ENCODE measurements around the gene HSPBP1.
"Not testable (repeated sequence)": the region's sequence is repeated elsewhere in the genome, so short reads cannot be mapped to it uniquely, and the experiment has no call there.

HSPBP1 gene

GRCh38 chr19:55226273-55226672 is 53.6 kb downstream of the HSPBP1 start:
- TF ChIP-seq CSDC2 (CRISPR knock-in tag; IDR thresholded peaks at IDR 0.05) (no peak), BACH2 (CRISPR knock-in tag; IDR thresholded peaks at IDR 0.05; ENCODE audit: borderline replicate concordance) (no peak), ZFP30 (CRISPR knock-in tag; IDR thresholded peaks at IDR 0.05) (no peak), CREB5 (CRISPR knock-in tag; IDR thresholded peaks at IDR 0.05; ENCODE audit: low read depth) (no peak), PATZ1 (CRISPR knock-in tag; IDR thresholded peaks at IDR 0.05; ENCODE audit: borderline replicate concordance) (no peak), ZNF70 (CRISPR knock-in tag; IDR thresholded peaks at IDR 0.05) (no peak)
- TF ChIP-seq, protein P1, sequence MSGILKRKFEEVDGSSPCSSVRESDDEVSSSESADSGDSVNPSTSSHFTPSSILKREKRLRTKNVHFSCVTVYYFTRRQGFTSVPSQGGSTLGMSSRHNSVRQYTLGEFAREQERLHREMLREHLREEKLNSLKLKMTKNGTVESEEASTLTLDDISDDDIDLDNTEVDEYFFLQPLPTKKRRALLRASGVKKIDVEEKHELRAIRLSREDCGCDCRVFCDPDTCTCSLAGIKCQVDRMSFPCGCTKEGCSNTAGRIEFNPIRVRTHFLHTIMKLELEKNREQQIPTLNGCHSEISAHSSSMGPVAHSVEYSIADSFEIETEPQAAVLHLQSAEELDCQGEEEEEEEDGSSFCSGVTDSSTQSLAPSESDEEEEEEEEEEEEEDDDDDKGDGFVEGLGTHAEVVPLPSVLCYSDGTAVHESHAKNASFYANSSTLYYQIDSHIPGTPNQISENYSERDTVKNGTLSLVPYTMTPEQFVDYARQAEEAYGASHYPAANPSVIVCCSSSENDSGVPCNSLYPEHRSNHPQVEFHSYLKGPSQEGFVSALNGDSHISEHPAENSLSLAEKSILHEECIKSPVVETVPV (CRISPR knock-in tag; IDR thresholded peaks at IDR 0.05) = no peak
- ATAC-seq = no peak

- no peak for TF ChIP-seq POU6F1 (CRISPR knock-in tag; IDR thresholded peaks at IDR 0.05; ENCODE audit: borderline replicate concordance, low read depth)
- no peak for TF ChIP-seq ZC3H10 (CRISPR knock-in tag; IDR thresholded peaks at IDR 0.05)
- TF ChIP-seq BACH2 (CRISPR knock-in tag; IDR thresholded peaks at IDR 0.05; ENCODE audit: borderline replicate concordance) = no peak
- TF ChIP-seq TOX (CRISPR knock-in tag; IDR thresholded peaks at IDR 0.05; ENCODE audit: borderline replicate concordance) = no peak
- TF ChIP-seq PPARA (CRISPR knock-in tag; IDR thresholded peaks at IDR 0.05; ENCODE audit: borderline replicate concordance) = no peak
- TF ChIP-seq ZFP3 (CRISPR knock-in tag; IDR thresholded peaks at IDR 0.05) = no peak
- no peak for TF ChIP-seq CREB5 (CRISPR knock-in tag; IDR thresholded peaks at IDR 0.05; ENCODE audit: low read depth)
- no peak for TF ChIP-seq ISL1 (CRISPR knock-in tag; IDR thresholded peaks at IDR 0.05)
- TF ChIP-seq, protein P2, sequence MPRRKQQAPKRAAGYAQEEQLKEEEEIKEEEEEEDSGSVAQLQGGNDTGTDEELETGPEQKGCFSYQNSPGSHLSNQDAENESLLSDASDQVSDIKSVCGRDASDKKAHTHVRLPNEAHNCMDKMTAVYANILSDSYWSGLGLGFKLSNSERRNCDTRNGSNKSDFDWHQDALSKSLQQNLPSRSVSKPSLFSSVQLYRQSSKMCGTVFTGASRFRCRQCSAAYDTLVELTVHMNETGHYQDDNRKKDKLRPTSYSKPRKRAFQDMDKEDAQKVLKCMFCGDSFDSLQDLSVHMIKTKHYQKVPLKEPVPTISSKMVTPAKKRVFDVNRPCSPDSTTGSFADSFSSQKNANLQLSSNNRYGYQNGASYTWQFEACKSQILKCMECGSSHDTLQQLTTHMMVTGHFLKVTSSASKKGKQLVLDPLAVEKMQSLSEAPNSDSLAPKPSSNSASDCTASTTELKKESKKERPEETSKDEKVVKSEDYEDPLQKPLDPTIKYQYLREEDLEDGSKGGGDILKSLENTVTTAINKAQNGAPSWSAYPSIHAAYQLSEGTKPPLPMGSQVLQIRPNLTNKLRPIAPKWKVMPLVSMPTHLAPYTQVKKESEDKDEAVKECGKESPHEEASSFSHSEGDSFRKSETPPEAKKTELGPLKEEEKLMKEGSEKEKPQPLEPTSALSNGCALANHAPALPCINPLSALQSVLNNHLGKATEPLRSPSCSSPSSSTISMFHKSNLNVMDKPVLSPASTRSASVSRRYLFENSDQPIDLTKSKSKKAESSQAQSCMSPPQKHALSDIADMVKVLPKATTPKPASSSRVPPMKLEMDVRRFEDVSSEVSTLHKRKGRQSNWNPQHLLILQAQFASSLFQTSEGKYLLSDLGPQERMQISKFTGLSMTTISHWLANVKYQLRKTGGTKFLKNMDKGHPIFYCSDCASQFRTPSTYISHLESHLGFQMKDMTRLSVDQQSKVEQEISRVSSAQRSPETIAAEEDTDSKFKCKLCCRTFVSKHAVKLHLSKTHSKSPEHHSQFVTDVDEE (CRISPR knock-in tag; IDR thresholded peaks at IDR 0.05) = no peak
- TF ChIP-seq PATZ1 (CRISPR knock-in tag; IDR thresholded peaks at IDR 0.05; ENCODE audit: borderline replicate concordance) = no peak
- no peak for TF ChIP-seq GLIS3 (CRISPR knock-in tag; IDR thresholded peaks at IDR 0.05)
- TF ChIP-seq ARNTL (CRISPR knock-in tag; IDR thresholded peaks at IDR 0.05; ENCODE audit: borderline replicate concordance, low read depth) = no peak
- TF ChIP-seq ZNF565 (CRISPR knock-in tag; conservative IDR thresholded peaks at IDR 0.05; ENCODE audit: low read depth) = no peak
- TF ChIP-seq, protein P1 (CRISPR knock-in tag; IDR thresholded peaks at IDR 0.05) = no peak
- TF ChIP-seq OSR1 (CRISPR knock-in tag; IDR thresholded peaks at IDR 0.05) = no peak
- no peak for TF ChIP-seq RARB (CRISPR knock-in tag; IDR thresholded peaks at IDR 0.05)
- TF ChIP-seq SNAI2 (CRISPR knock-in tag; IDR thresholded peaks at IDR 0.05) = no peak
- no peak for ATAC-seq
Observed at GRCh38 chr19:55225415-55225958, 54.4 kb downstream of the HSPBP1 start.

DNA sequence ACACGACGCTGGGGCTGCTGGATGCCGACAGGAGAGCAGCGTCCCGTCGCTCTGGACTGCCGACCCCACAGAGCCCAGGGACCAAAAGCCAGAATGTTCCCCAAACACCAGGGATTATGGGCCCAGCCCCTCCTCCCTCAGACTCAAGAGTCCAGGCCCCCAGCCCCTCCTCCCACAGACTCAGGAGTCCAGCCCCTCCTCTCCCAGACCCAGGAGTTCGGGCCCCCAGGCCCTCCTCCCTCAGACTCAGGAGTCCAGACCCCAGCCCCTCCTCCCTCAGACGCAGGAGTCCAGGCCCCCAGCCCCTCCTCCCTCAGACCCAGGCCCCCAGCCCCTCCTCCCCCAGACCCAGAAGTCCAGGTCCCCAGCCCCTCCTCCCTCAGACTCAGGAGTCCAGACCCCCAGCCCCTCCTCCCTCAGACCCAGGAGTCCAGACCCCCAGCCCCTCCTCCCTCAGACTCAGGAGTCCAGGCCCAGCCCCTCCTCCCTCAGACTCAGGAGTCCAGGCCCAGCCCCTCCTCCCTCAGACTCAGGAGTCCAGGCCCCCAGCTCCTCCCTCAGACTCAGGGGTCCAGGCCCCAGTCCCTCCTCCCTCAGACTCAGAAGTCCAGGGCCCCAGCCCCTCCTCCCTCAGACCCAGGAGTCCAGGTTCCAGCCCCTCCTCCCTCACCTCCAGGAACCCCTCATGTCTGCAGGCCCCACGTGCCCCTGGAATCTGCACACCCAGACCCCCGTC is 55.1 kb downstream of the HSPBP1 start:
- ATAC-seq = not testable (repeated sequence)

All from SK-N-SH treated with all-trans-retinoic acid at 6 μM for 48 hours (cell line).